Activated T-cell treated with anti-CD3 and anti-CD28 coated beads, Interleukin-2, amount 50 U/mL, for 24 hours (primary cell): ENCODE results near the gene STARD3.
A peak's percentile ranks its signal among the peaks of the same experiment; 100 is the strongest.

Source experiments
- DNase-seq: peaks from one replicate; pipeline ENCODE4 v3.0.0-alpha.2; 2020
- H3K27ac Mint-ChIP-seq: 2 replicates; pipeline ENCODE4 v1.8.0; 2020; ENCODE audit warnings: mild to moderate bottlenecking, mixed read lengths
- H3K27me3 Mint-ChIP-seq: 2 replicates; pipeline ENCODE4 v1.8.0; 2020; ENCODE audit warnings: mixed read lengths
- H3K36me3 Mint-ChIP-seq: 2 replicates; pipeline ENCODE4 v1.8.0; 2020; ENCODE audit warnings: low read depth, mixed read lengths
- H3K4me1 Mint-ChIP-seq: 2 replicates; pipeline ENCODE4 v1.8.0; 2020; ENCODE audit warnings: low read depth, mixed read lengths
- H3K4me3 Mint-ChIP-seq: 2 replicates; pipeline ENCODE4 v1.8.0; 2020; ENCODE audit warnings: mild to moderate bottlenecking, moderate library complexity, mixed read lengths
- H3K9me3 Mint-ChIP-seq: 2 replicates; pipeline ENCODE4 v1.8.0; 2020; ENCODE audit warnings: mixed read lengths

STARD3 gene

DNA sequence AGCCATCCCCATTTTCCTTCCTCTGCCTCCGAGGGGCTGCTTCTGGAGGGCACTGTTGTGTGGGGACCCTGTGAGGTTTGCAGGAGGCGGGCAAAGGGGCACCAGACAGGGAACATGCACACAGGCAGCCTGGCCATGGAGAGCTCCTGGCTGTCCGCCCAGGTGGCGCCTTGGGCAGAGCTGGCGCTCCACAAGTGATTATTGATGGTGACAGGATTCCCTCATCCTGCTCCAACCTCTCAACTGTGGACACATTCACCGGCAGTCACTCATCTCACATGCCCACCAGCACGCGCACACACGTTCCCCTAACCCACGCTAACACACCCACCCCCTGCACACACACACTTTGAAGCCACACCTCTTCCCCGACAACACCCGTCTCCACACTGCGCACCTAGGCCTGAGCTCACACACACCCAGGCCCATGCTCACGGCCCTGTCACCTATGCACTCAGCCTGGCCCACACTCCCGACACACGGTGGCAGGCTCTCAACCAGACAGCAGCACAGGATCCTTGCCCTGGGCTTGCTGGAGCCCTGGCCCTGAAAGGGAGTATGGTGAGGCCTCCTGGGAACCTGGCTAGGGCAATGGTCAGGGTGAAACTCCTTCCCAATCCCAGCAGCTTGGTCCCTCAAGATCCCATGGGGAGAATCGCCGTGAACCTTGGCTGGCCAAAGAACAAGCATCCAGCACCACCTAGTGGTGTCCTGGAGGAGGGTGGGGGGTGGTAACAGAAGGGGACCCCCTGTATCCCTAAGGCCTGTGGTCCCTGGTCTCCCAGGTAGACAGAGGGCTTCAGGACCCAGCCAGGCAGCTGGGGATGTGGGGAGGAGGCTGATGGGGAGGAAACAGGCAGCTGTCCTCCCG, 34.9 kb downstream of the STARD3 start:
- Mint-ChIP-seq H3K9me3 (no peaks in the 10 kb centered on the region), H3K27me3 (peaks cover 30% of the 10 kb centered on the region), H3K36me3 (no peaks in the 10 kb centered on the region), H3K4me3 (no peak overlapping the region), H3K4me1 (peaks cover 27% of the 10 kb centered on the region), H3K27ac (no peak overlapping the region)
- DNase-seq = no peak

DNA sequence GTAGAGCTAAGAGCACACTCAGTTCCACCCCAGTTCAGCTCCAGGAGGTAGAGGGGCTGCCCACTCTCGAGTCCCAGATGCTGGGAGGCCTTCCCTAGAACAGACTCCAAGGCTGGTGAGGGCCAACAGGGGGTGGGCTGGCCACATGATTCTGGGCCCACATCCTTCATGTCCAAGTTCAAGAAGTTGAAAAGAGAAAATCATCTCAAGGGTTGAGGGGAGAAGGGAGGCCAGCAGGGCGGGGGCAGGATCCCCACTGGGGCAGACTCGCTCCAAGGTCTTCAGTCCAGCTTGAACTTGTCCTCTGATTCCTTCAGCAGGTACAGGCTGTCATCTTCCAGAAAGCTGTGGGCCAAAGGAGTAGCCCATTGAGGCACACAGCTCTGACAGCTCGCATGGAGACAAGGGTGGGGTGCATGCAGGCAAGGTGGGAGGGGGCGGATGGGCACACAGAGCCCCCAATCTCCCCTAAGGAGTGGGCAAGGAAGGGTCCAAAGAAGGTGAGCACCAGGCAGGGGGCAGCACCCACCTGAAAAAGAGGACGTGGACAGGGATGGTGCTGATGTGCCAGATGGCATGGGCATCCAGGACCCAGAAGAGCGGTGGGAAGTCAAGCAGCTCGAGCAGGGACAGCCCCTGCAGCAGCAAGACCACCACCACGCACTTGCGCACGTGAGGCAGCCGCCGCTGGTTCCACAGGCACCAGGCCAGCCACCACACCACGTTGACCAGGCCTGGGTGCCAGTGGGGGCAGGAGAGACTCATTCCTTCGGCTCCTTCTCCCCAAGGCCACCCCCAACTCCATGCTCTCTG, 35.8 kb downstream of the STARD3 start:
- peaks cover 34% of the 10 kb centered on the region for H3K4me1 Mint-ChIP-seq
- no peak overlapping the region for H3K27ac Mint-ChIP-seq
- no peaks in the 10 kb centered on the region for H3K9me3 Mint-ChIP-seq
- H3K4me3 Mint-ChIP-seq = no peak overlapping the region
- H3K36me3 Mint-ChIP-seq = peaks cover 2% of the 10 kb centered on the region
- H3K27me3 Mint-ChIP-seq = peaks cover 26% of the 10 kb centered on the region
- DNase-seq = no peak

DNA sequence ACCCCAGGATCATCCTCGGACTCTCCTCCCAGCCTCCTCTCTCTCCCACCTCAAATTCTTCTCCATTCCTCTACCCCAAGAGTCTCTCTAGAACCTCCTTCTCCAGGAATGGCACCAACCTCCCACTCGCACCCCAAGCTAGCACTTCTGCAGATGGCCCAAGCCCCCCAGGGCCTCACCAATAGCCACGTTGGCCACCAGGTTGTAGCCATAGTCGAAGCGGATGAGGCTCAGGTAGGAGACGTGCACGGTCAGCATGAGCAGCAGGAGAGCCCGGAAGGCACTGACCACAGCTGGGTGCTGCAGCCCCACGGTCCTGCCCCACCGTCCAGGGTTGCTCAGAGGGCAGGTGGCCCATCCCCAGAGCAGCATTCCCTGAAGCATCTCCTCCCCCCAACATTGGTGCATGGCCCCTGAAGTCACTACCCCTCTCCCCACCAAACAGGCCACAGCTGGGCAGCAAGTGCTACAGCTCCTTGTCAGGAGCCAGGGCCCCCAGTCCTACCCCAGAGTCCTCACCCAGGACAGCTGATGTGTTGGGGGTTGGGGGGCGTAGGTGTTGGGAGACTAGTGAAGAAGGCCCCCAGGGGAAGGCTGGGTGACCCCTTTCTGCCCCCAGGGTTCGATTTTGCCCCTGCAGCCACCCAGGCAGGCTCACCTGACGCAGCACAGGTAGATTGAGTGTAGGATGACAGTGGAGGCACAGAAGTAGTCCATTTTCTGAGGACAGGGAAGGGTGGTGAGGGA, 36.6 kb downstream of the STARD3 start:
- no peak for DNase-seq
- peaks cover 39% of the 10 kb centered on the region for H3K4me1 Mint-ChIP-seq
- peaks cover 3% of the 10 kb centered on the region for H3K36me3 Mint-ChIP-seq
- H3K27me3 Mint-ChIP-seq = peaks cover 20% of the 10 kb centered on the region
- no peaks in the 10 kb centered on the region for H3K9me3 Mint-ChIP-seq
- no peak overlapping the region for H3K4me3 Mint-ChIP-seq
- H3K27ac Mint-ChIP-seq = no peak overlapping the region

DNA sequence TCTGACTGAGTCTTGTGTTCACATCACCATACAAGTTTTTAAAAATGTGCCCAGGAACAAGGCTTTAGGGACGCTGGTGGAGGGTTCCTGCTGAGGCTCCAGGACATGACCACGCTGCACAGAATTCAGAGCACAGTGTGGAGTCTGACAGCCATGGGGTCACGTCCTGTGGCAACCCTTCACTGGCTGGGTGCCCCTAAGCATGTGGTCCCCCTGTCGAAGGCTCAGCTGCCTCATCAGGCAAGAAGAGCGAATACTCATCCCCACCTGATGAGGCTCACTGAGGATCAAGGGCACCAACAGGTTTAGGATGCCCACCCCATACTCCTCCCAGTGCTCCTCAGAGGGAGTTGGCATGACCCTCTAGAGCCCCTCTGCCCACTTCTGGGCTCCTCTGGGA, 37.2 kb downstream of the STARD3 start:
- DNase-seq = no peak
- Mint-ChIP-seq H3K27ac (no peak overlapping the region), H3K27me3 (peaks cover 16% of the 10 kb centered on the region), H3K9me3 (no peaks in the 10 kb centered on the region), H3K4me3 (no peak overlapping the region), H3K36me3 (peaks cover 6% of the 10 kb centered on the region), H3K4me1 (peaks cover 43% of the 10 kb centered on the region)

DNA sequence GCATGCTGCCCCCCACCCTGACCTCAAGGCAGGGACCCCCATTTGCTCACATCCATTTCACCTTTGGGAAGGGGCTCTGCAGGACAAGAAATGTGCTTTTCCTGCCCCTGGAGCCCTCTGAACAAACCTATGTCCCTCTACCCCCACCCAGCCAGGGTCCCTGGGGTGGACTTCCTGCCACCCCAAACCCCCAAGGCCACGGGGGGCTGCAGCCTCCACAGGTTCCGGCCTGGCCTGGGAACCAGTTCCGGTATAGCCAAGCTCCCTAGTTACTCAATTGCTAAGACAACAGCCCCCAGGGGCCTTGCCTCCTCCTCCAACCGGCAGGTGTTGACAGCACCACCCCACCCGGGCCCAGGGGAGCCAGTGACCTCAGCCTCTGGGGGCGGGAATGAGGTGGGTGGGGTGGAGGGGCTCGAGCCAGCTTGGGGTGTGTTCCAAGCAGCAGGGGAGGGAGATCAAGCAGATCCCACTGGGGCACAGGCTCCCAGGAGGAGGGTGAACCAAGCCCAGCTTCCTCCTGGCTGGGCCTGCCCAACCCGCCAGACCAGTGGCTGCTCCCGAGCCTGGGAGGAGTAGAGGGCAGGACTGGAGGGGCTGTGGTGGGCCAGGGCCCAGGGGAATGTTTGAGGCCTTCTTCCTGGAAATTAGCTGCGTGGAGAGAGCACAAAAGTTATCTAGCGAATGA, 37.9 kb downstream of the STARD3 start:
- no peak overlapping the region for H3K4me3 Mint-ChIP-seq
- no peak overlapping the region for H3K27ac Mint-ChIP-seq
- H3K36me3 Mint-ChIP-seq = peaks cover 8% of the 10 kb centered on the region
- peaks cover 12% of the 10 kb centered on the region for H3K27me3 Mint-ChIP-seq
- H3K4me1 Mint-ChIP-seq = peaks cover 50% of the 10 kb centered on the region
- H3K9me3 Mint-ChIP-seq = no peaks in the 10 kb centered on the region
- no peak for DNase-seq

DNA sequence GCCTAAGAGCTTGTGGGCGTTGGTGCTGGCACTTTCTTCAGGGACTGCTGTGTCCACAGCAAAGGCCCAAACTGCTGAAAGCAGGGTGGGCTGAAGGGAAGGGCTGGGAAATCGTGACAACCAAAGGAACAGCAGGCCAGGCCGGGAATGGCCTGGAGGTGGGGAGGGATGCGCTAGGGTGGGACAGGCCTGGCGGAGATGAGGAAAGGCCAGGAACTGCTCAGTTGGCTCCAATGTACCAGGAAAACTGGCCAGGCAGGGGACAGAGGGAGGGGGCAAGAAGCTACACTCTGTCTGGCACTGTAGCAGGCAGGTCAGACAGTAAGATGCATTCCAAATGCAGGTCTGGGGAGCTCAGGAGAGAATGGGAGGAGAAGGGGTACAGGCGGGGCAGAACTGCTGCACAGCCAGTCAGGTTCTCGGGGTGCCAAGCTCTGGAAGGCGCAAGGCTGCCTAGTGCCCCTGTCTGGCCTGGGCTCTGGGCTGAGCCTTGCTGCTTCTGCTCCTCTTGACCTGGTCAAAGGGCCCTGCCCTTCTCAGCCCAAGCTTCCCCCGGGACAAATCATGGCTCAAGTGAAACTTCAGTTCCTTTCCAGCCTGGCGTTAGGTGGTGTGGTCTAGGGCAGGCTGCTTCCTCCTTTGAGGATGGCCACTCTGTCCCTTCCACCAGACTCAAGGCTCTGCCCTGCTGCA, 38.6 kb downstream of the STARD3 start:
- Mint-ChIP-seq H3K27me3 (peaks cover 9% of the 10 kb centered on the region), H3K9me3 (no peaks in the 10 kb centered on the region), H3K36me3 (peaks cover 11% of the 10 kb centered on the region), H3K4me1 (peaks cover 57% of the 10 kb centered on the region), H3K4me3 (no peak overlapping the region), H3K27ac (peak overlapping the region; percentile 67)
- no peak for DNase-seq

DNA sequence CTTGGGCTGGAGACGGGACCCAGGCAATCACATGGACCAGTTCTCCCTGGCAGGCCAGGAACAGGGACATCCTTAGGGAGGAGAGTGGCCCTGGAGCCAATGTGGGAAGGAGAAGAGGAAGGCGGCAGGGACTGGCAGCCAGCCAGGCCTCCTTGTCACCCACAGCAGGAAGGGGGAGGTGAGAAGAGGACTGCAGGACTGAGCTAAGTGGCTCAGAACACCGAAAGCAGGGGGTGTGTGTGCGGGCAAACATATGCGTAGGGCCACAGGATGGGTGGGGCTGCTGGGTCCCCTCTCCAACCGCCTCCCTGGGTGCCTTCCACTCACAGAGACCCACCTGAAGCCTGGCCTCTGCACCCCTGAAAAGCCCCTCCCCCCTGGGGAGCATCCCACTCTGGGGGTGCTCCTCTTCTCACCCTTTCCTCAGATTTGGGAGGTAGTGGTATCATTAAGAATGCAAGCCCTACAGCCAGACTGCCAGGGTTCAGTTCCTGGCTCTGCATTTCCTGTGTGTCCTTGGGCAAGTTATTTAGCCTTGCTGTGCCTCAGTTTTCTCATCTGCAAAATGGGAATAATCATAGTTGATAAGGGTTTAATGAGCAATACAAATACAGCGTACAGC, 39.4 kb downstream of the STARD3 start:
- Mint-ChIP-seq H3K27me3 (peaks cover 2% of the 10 kb centered on the region), H3K4me1 (peaks cover 64% of the 10 kb centered on the region), H3K27ac (peak overlapping the region; percentile 67), H3K9me3 (no peaks in the 10 kb centered on the region), H3K4me3 (no peak overlapping the region), H3K36me3 (peaks cover 18% of the 10 kb centered on the region)
- DNase-seq = peak; percentile 58

DNA sequence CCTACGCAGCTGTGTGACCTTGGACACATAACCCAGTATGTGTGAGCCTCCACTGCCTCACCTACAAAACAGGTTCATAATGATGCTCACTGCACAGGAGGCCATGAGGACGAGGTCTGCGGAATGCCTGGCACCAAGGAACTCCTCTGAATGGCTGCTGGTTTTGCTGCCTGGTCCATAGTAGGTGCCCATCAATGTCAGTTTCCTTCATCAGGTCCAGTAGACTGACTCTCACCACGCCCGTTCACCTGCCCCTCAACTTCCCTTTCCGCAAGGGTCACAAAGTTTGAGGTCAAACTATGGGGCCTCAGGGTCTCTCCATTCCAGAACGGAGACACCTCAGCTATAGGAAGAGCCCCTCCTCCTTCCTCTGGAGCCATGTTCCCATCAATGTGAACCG, 40.1 kb downstream of the STARD3 start:
- Mint-ChIP-seq H3K27ac (no peak overlapping the region), H3K36me3 (peaks cover 18% of the 10 kb centered on the region), H3K4me3 (no peak overlapping the region), H3K9me3 (no peaks in the 10 kb centered on the region), H3K4me1 (peaks cover 59% of the 10 kb centered on the region), H3K27me3 (no peaks in the 10 kb centered on the region)
- no peak for DNase-seq

DNA sequence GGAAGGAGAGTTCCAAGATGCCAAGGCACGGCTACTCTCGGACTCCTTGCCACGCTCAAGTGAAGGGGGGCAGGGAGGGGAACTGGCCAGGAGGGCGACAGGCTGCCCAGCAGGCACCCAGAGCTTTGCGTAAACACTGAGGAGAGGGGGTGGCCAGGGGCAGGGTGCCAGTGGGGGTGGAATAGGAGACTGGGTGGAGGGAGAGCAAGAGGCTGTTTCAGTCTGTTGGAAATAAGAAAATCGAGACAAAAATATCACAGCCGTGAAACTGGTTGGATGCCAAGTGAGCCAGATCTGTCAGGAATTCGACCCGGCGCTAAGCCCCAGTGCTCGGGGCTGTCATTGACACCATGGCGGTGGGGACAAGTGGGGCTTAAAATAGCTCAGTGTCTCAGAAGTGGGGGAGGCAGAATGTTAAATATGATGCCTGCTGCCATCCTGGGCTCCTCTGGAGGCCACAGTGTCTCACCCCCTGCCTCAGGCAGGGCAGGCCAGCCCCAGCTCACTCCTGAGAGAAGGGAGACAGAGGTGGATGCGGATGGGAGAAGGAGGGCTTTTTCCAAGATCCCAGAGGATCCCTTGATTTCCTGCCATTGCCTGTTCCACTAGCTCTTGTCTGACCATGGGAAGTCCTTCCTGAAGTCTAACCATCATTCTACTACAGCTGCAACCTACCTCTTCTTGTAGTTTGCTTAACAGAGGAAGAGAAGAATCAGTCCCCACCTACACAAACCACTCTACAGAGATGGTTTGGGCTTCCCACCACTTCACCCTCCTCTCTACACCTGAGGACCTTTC, 40.8 kb downstream of the STARD3 start:
- Mint-ChIP-seq H3K36me3 (peaks cover 23% of the 10 kb centered on the region), H3K4me3 (no peak overlapping the region), H3K9me3 (no peaks in the 10 kb centered on the region), H3K27ac (peak overlapping the region; percentile 69), H3K27me3 (no peaks in the 10 kb centered on the region), H3K4me1 (peaks cover 58% of the 10 kb centered on the region)
- DNase-seq = no peak

DNA sequence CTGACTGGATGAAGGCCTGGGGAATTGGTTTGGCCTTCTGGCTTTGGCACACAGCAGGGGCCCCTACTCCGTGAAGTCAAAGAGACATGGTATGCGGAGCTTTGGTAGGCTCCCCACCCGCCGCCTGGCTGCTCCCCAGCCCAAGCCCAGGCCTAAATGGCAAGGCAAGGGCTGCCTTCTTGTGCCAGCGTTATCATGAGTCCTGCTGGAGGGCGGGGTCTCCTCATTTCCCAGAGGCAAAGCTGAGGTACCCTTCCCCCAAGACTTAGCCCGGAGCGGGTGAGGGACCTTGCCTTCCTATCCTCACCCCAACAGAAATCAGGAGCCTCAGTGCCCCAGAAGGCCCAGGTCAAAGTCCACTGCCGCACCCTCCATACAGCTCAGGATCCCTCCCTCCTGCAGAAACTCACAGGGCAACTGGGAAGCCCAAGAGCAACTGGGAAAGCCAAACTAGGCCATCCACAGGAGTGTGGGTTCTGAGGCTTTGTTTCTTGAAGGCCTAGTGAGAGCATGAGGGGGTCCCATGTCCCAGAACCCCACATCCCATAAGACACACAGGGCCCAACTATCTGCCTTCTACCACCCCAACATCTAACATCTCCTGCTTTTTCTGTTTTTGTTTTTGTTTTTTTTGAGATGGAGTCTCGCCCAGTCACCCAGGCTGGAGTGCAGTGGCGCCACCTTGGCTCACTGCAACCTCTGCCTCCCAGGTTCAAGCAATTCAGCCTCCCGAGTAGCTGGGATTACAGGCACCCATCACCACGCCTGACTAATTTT, 41.6 kb downstream of the STARD3 start:
- Mint-ChIP-seq H3K36me3 (peaks cover 29% of the 10 kb centered on the region), H3K27ac (peak overlapping the region; percentile 85), H3K4me3 (no peak overlapping the region), H3K27me3 (no peaks in the 10 kb centered on the region), H3K4me1 (peaks cover 58% of the 10 kb centered on the region), H3K9me3 (no peaks in the 10 kb centered on the region)
- DNase-seq = no peak

DNA sequence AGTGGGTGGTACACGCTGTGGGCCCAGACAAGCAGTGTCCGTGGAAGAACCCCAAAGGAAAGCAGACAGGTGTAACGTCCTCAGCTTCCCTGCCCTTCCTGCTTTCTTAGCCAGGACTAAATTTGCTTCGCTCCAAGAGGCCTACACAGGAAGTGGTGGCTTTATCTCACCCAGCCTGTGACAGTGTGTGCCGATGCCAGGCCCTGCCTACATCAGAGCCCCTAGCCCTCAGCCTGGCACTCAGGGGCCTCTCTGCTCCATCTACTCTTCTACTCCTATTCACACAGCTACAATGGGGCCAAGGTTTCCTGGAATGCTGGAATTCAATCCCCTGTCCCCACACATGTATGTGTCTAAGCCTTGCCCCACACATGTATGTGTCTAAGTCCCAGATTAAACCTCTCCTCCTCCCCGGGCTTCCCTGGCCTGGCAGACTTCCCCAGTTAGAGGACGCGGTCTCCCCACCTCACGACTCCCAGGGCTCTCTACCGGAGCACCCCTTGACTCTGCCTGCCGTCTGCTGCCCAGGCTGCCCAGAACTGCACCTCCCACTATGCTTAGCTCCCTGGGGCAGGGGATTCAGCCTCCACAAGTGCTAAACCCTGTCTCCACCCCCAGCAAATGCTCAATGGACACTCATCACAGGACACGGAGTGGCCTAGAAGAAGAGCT, 42.7 kb downstream of the STARD3 start:
- Mint-ChIP-seq H3K4me3 (no peak overlapping the region), H3K27me3 (no peaks in the 10 kb centered on the region), H3K27ac (peak overlapping the region; percentile 85), H3K36me3 (peaks cover 35% of the 10 kb centered on the region), H3K9me3 (no peaks in the 10 kb centered on the region), H3K4me1 (peaks cover 58% of the 10 kb centered on the region)
- DNase-seq = peak; percentile 63
